Panc1 (cell line): ENCODE data around the gene BTN3A1. TPM values are rescaled to one million over a fixed set of nuclear protein-coding genes. Genes with fewer than 3 reads are reported as not detected.
A peak's percentile ranks its signal among the peaks of the same experiment; 100 is the strongest.

Experiments used
- ATAC-seq: fragments of 200-7000 bp; cut with Tn5 transposase; 2 replicates; pipeline ENCODE4 v1.9.1; 2020; ENCODE audit warnings: mild to moderate bottlenecking, moderate library complexity
- BruUV-seq: library from RNA; stranded (reverse); fragments of 400-500 nt; replicated peaks from 2 replicates; lab custom pipeline; 2021; lab: Mats Ljungman, UMichigan
- CTCF ChIA-PET: fragments of 300-600 bp; sonication (Branson Sonifier 250); formaldehyde crosslinking; loops from one replicate; lab custom pipeline; 2022; ENCODE audit warnings: antibody characterized with exemption; lab: Charles Lee
- POLR2A ChIA-PET: fragments of 300-600 bp; sonication (Branson Sonifier 250); formaldehyde crosslinking; loops from one replicate; lab custom pipeline; 2022; ENCODE audit warnings: antibody characterized with exemption; lab: Charles Lee
- DNase-seq: peaks from one replicate; pipeline ENCODE4 v3.0.0-alpha.2; 2010; ENCODE audit warnings: low read depth, low spot score
- H3K27ac ChIP-seq: 2 replicates; pipeline ENCODE4 v1.5.1; 2011; ENCODE audit warnings: mild to moderate bottlenecking, low read length, inconsistent platforms
- H3K27me3 ChIP-seq: fragments of 200-500 bp; sonication (Bioruptor generic); 2 replicates; pipeline ENCODE4 v1.6.0; 2014; ENCODE audit warnings: low read length, inconsistent platforms; ENCODE audit not compliant: control insufficient read depth, insufficient read depth
- H3K36me3 ChIP-seq: fragments of 200-500 bp; sonication (Bioruptor generic); 2 replicates; pipeline ENCODE4 v1.5.1; 2014; ENCODE audit warnings: inconsistent platforms, mild to moderate bottlenecking, low read length, moderate library complexity; ENCODE audit not compliant: control insufficient read depth, insufficient read depth
- H3K4me1 ChIP-seq: 2 replicates; pipeline ENCODE4 v1.5.1; 2011; ENCODE audit warnings: inconsistent platforms, mild to moderate bottlenecking, low read length, moderate library complexity; ENCODE audit not compliant: control insufficient read depth, insufficient read depth
- H3K4me3 ChIP-seq, 2 experiments: 2 replicates each; pipeline ENCODE4 v1.5.1; 2011 to 2012; ENCODE audit warnings: low read depth in 2 of 2, low read length in 2 of 2, mild to moderate bottlenecking in 2 of 2, inconsistent platforms in 1 of 2, moderate library complexity in 1 of 2
- H3K9me3 ChIP-seq: fragments of 200-500 bp; sonication (Bioruptor generic); 2 replicates; pipeline ENCODE4 v1.5.1; 2014; ENCODE audit warnings: low read depth, mild to moderate bottlenecking, inconsistent platforms, low read length, moderate library complexity; ENCODE audit not compliant: control insufficient read depth, insufficient read depth
- POLR2AphosphoS5 ChIP-seq: IDR thresholded peaks from 2 replicates; pipeline ENCODE4 v1.6.1; 2012; ENCODE audit warnings: mild to moderate bottlenecking, low read depth, low read length, moderate library complexity
- SIN3A ChIP-seq: IDR thresholded peaks from 2 replicates; pipeline ENCODE4 v1.6.1; 2012; ENCODE audit warnings: low read depth, mild to moderate bottlenecking, low read length, moderate library complexity, borderline replicate concordance; ENCODE audit not compliant: insufficient read depth
- TCF7L2 ChIP-seq: IDR thresholded peaks from 2 replicates; pipeline ENCODE4 v1.6.1; 2011; ENCODE audit warnings: mild to moderate bottlenecking, low read depth, low read length, inconsistent platforms
- in situ Hi-C: cut with HindIII; loops from 2 replicates; pipeline ENCODE4 v1.10.0; 2016; ENCODE audit warnings: low sequenced_read_pairs, low pct_unique_long_range_greater_than_20kb
- intact Hi-C: fragments of 100-400 bp; cut with micrococcal nuclease; formaldehyde crosslinking; loops from one replicate; pipeline ENCODE4 v1.10.0; 2022; ENCODE audit not compliant: unreplicated experiment
- total RNA-seq: library from RNA; stranded (reverse); gene quantifications from one replicate; pipeline ENCODE4 v1.2.1, GENCODE V29; 2021; ENCODE audit not compliant: unreplicated experiment
- TF ChIP-seq, protein P1 (sequence below), 2 experiments: IDR thresholded peaks; 2 replicates each; pipeline ENCODE4 v1.6.1; 2011 to 2012; ENCODE audit warnings: low read depth in 2 of 2, control low read depth in 1 of 2, low read length in 1 of 2, mild to moderate bottlenecking in 1 of 2, moderate library complexity in 1 of 2; ENCODE audit not compliant: insufficient read depth in 1 of 2
- TF ChIP-seq, protein P2 (sequence below): fragments of 450-650 bp; IDR thresholded peaks from 2 replicates; pipeline ENCODE4 v1.5.1; 2017; ENCODE audit warnings: mild to moderate bottlenecking

The BTN3A1 gene
- total RNA-seq, 1 experiment from 2014 or later = 5.0 TPM

DNA sequence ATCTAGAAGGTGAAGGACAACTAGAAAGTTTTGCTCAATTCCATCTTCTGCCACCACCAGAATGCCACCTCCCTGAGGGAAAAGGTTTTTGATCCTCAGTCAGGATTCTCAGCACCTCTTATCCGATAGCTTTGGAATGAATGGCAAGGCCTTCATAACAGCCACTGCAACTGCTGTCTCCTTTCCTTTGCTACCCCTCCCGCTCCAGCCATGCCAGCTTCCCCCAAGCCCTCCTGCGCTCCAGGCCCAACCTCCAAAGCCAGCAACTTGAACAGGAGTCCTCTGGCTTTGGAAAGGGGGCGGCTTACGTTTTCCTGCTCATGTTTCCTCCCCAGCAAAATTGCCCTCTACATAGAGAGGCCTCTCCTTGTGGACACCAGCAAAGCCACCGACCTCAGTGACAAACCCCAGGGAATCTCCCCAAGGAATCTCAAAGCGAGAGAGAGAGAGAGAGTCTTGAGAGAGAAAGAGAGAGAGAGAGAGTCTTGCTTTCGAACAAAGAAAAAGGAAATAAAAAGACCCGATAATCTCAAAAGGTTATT lies 55.3 kb downstream of the BTN3A1 start:
- ChIA-PET CTCF (no interaction called here), POLR2A (no interaction called here)
- in situ Hi-C loops = no loop called here
- Histone ChIP-seq H3K36me3 (no peaks in the 10 kb centered on the region; the same call in none of the 2 replicates), H3K27ac (peak overlapping the region; percentile 91), H3K9me3 (no peaks in the 10 kb centered on the region), H3K27me3 (no peaks in the 10 kb centered on the region), H3K4me3 (peak overlapping the region; percentile 74 to 78), H3K4me1 (peaks cover 5% of the 10 kb centered on the region)
- ATAC-seq = peak; percentile 79
- intact Hi-C loops = no loop called here
- BruUV-seq = no TSS peak
- DNase-seq = no peak
- TF ChIP-seq, protein P1, sequence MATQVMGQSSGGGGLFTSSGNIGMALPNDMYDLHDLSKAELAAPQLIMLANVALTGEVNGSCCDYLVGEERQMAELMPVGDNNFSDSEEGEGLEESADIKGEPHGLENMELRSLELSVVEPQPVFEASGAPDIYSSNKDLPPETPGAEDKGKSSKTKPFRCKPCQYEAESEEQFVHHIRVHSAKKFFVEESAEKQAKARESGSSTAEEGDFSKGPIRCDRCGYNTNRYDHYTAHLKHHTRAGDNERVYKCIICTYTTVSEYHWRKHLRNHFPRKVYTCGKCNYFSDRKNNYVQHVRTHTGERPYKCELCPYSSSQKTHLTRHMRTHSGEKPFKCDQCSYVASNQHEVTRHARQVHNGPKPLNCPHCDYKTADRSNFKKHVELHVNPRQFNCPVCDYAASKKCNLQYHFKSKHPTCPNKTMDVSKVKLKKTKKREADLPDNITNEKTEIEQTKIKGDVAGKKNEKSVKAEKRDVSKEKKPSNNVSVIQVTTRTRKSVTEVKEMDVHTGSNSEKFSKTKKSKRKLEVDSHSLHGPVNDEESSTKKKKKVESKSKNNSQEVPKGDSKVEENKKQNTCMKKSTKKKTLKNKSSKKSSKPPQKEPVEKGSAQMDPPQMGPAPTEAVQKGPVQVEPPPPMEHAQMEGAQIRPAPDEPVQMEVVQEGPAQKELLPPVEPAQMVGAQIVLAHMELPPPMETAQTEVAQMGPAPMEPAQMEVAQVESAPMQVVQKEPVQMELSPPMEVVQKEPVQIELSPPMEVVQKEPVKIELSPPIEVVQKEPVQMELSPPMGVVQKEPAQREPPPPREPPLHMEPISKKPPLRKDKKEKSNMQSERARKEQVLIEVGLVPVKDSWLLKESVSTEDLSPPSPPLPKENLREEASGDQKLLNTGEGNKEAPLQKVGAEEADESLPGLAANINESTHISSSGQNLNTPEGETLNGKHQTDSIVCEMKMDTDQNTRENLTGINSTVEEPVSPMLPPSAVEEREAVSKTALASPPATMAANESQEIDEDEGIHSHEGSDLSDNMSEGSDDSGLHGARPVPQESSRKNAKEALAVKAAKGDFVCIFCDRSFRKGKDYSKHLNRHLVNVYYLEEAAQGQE (IDR thresholded peaks at IDR 0.05; ENCODE audit: insufficient read depth in 1 of 2, low read depth in 2 of 2, low read length in 1 of 2) = no peak
- TF ChIP-seq, protein P2, sequence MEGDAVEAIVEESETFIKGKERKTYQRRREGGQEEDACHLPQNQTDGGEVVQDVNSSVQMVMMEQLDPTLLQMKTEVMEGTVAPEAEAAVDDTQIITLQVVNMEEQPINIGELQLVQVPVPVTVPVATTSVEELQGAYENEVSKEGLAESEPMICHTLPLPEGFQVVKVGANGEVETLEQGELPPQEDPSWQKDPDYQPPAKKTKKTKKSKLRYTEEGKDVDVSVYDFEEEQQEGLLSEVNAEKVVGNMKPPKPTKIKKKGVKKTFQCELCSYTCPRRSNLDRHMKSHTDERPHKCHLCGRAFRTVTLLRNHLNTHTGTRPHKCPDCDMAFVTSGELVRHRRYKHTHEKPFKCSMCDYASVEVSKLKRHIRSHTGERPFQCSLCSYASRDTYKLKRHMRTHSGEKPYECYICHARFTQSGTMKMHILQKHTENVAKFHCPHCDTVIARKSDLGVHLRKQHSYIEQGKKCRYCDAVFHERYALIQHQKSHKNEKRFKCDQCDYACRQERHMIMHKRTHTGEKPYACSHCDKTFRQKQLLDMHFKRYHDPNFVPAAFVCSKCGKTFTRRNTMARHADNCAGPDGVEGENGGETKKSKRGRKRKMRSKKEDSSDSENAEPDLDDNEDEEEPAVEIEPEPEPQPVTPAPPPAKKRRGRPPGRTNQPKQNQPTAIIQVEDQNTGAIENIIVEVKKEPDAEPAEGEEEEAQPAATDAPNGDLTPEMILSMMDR = no peak
- TF ChIP-seq POLR2AphosphoS5 (no peak), SIN3A (no peak), TCF7L2 (no peak)

DNA sequence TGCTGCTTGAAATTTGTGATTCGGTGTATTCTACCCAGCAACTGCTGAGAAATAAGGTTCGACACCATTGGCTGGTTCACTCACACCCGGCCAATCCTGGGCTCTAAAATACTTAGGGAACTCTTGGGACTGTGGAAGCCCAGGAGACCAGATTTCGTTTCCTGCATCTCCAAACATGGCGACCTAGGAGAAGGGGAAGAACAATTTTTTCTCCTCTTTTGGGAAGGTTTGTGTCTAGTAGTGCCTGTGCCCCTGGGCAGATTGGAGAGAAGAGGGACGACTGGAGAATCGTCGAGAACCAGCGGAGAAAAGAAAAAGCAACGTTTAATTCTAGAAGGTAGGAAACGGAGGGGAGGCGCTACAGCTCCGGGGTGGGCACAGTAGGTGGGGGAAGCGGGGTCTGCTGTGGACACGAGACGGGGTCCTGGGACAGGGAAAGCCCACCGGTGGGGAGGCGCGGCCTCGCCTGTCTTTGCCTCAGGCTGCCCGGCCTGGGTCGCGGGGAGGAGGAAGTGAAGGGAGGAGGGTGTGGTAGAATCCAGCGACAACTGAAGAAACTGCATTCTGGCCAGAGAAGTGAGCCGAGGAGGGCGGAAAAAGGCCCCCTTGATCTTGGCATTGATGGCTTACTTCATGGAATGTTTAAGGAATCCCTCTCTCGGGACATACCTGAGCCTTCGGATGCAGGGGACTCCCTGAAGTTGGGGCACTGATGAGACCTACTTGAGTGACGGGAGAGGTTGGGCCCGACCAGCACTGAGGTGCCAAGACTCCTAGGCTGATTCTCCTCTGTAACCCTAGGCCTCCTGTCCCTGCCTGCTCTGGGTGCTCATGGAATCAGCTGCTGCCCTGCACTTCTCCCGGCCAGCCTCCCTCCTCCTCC lies 56.0 kb downstream of the BTN3A1 start, which contains the start of gene BTN2A1:
Gene BTN2A1 (plus strand): TSS at position 150 of the 883 bp plus-strand sequence. CDS start 682 bp downstream, at position 832.
- Histone ChIP-seq H3K4me1 (peaks cover 5% of the 10 kb centered on the region), H3K4me3 (peak within 1 kb of the TSS; percentile 74 to 78), H3K36me3 (no peaks in the 10 kb centered on the region; the same call in none of the 2 replicates), H3K9me3 (no peaks in the 10 kb centered on the region), H3K27me3 (no peaks in the 10 kb centered on the region), H3K27ac (peak within 1 kb of the TSS; percentile 91)
- intact Hi-C loops (no loop called here), in situ Hi-C loops (no loop called here)
- peak; percentile 100 for ATAC-seq
- ChIA-PET POLR2A (interaction anchor here (0.8 kb wide), 1 partner anchor 37 kb away, joined by 3 read pairs; no protein-coding TSS in a partner anchor), CTCF (no interaction called here)
- DNase-seq = peak; percentile 83
- TF ChIP-seq, protein P1 (IDR thresholded peaks at IDR 0.05; ENCODE audit: insufficient read depth in 1 of 2, low read depth in 2 of 2, low read length in 1 of 2) = no peak
- TF ChIP-seq, protein P2 = peak; percentile 44; the same call in 1 of the 2 replicates
- peak; percentile 68 for TF ChIP-seq POLR2AphosphoS5
- TF ChIP-seq TCF7L2 = no peak
- TSS peak; percentile 54 for BruUV-seq
